SU-DHL-6 (cell line): Measurements from ENCODE around the gene CFAP45.

Experiments used
- EZH2phosphoT487 ChIP-seq: fragments of 200-600 bp; sonication (generic), shearing (Covaris generic); conservative IDR thresholded peaks from 2 replicates; pipeline ENCODE4 v1.6.1; 2018; ENCODE audit warnings: mild to moderate bottlenecking, antibody characterized with exemption, low read length, moderate library complexity, mixed read lengths
- TF ChIP-seq, protein P1 (sequence below): fragments of 200-600 bp; sonication (generic); IDR thresholded peaks from one replicate; pipeline ENCODE4 v1.5.1; 2017; ENCODE audit warnings: antibody characterized with exemption, mild to moderate bottlenecking, low read length, moderate library complexity; ENCODE audit not compliant: insufficient read depth, poor library complexity, severe bottlenecking

DNA sequence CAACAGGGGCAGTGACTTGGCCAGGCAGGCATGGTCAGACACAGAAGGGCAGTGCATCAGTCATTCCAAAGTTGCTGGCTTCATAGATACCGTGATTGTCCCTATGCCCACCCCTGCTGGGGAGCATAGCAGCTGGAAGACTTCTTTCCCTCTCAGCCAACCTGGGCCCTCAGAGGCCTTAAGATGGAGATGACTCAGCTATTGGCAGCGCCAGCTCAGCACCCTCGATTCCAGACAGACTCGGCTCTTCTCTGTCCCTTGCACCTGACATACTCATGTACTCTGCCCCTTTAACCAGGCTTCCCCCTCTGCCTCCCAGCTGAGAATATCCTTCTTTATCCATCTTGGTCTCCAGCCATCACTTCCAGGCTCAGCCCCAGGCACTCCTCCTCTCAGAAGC lies 56.5 kb downstream of the CFAP45 start:
- TF ChIP-seq, protein P1, sequence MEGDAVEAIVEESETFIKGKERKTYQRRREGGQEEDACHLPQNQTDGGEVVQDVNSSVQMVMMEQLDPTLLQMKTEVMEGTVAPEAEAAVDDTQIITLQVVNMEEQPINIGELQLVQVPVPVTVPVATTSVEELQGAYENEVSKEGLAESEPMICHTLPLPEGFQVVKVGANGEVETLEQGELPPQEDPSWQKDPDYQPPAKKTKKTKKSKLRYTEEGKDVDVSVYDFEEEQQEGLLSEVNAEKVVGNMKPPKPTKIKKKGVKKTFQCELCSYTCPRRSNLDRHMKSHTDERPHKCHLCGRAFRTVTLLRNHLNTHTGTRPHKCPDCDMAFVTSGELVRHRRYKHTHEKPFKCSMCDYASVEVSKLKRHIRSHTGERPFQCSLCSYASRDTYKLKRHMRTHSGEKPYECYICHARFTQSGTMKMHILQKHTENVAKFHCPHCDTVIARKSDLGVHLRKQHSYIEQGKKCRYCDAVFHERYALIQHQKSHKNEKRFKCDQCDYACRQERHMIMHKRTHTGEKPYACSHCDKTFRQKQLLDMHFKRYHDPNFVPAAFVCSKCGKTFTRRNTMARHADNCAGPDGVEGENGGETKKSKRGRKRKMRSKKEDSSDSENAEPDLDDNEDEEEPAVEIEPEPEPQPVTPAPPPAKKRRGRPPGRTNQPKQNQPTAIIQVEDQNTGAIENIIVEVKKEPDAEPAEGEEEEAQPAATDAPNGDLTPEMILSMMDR = no peak
- no peak for TF ChIP-seq EZH2phosphoT487
